ENCODE data around the gene UBE2E2. TPM values are rescaled to one million over a fixed set of nuclear protein-coding genes. Genes with fewer than 3 reads are reported as not detected.

The UBE2E2 gene
- total and polyA plus RNA-seq, 2 donors (not counting 1 experiment from before 2014, with no cell fraction given) = 16.0 to 45.0 TPM

DNA sequence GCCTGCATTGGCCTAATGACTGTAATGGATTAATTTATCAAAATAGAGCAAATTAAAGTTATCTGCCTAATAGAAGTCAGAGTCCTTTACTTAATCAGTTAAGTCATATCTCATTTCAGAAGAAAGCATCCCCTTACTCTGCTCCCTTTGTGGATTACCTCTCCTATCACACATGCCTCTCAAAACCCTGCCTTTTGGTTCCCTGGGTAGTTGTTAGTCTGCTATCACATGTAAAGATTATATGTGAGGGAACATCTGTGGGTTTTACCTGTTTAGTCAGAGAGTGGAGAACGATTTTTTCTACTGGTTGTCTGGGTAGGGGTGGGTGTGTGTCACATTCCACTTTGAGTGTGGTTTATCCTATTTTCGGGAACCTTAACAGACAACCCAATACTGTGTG, 16.4 kb downstream of the UBE2E2 start:
- peaks cover 0 to 3% of the 10 kb centered on the region in 2 experiments for H3K36me3 ChIP-seq (replicated peaks in 1 of 2; ENCODE audit: control extremely low read depth in 1 of 2, control insufficient read depth in 1 of 2, extremely low read depth in 1 of 2, insufficient read depth in 2 of 2, low read length in 1 of 2)
- H3K4me1 ChIP-seq (ENCODE audit: control insufficient read depth in 2 of 2, insufficient read depth in 2 of 2, low read length in 2 of 2) = peaks cover 27 to 32% of the 10 kb centered on the region in 2 donors
- ATAC-seq (ENCODE audit: low read depth) (no peak), DNase-seq (no peak)
- peak overlapping the region; percentile 14 for H3K9ac ChIP-seq (ENCODE audit: low read length)
- H3K27ac Mint-ChIP-seq = peak overlapping the region; percentile 23
- H4K20me1 ChIP-seq (ENCODE audit: control insufficient read depth, insufficient read depth, low read length, poor library complexity, severe bottlenecking) = no peaks in the 10 kb centered on the region
- peaks cover 92% of the 10 kb centered on the region for H3K79me2 ChIP-seq (ENCODE audit: control insufficient read depth, insufficient read depth, low read length)
- no peak overlapping the region for H3K4me3 ChIP-seq (ENCODE audit: control extremely low read depth in 1 of 5, extremely low read depth in 1 of 5, insufficient read depth in 1 of 5, low read depth in 2 of 5, low read length in 4 of 5)
- H3K27ac ChIP-seq (ENCODE audit: low read length in 2 of 2) = peak overlapping the region in 1 of 2 donors; percentile 48
- POLR2A ChIA-PET = no interaction called here
- no CpG with 5 or more reads among the region's 2 CpGs for WGBS (ENCODE audit: insufficient coverage)
- no peaks in the 10 kb centered on the region for H3K27me3 Mint-ChIP-seq
- TF ChIP-seq EZH2 (IDR thresholded peaks at IDR 0.05; ENCODE audit: borderline replicate concordance, insufficient read depth, low read depth, low read length, poor library complexity, severe bottlenecking) = no peak
- TF ChIP-seq, protein P1, sequence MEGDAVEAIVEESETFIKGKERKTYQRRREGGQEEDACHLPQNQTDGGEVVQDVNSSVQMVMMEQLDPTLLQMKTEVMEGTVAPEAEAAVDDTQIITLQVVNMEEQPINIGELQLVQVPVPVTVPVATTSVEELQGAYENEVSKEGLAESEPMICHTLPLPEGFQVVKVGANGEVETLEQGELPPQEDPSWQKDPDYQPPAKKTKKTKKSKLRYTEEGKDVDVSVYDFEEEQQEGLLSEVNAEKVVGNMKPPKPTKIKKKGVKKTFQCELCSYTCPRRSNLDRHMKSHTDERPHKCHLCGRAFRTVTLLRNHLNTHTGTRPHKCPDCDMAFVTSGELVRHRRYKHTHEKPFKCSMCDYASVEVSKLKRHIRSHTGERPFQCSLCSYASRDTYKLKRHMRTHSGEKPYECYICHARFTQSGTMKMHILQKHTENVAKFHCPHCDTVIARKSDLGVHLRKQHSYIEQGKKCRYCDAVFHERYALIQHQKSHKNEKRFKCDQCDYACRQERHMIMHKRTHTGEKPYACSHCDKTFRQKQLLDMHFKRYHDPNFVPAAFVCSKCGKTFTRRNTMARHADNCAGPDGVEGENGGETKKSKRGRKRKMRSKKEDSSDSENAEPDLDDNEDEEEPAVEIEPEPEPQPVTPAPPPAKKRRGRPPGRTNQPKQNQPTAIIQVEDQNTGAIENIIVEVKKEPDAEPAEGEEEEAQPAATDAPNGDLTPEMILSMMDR (IDR thresholded peaks at IDR 0.05) = no peak
- H3K9me3 Mint-ChIP-seq (ENCODE audit: insufficient read depth) = peaks cover 9% of the 10 kb centered on the region
- no peaks in the 10 kb centered on the region for H3K27me3 ChIP-seq (replicated peaks in 1 of 4; ENCODE audit: control extremely low read depth in 1 of 4, control insufficient read depth in 3 of 4, insufficient read depth in 4 of 4, low read length in 3 of 4)
- peak overlapping the region; percentile 26 for H3K4me2 ChIP-seq (replicated peaks; ENCODE audit: low read depth, low read length, poor library complexity, severe bottlenecking)
- H3K4me1 Mint-ChIP-seq = peaks cover 62% of the 10 kb centered on the region
- H2AFZ ChIP-seq (ENCODE audit: insufficient read depth, low read depth, low read length, poor library complexity, severe bottlenecking) = no peak overlapping the region
- peak overlapping the region; percentile 2 for H3K4me3 Mint-ChIP-seq
- H3K9me3 ChIP-seq (ENCODE audit: control extremely low read depth in 1 of 3, control insufficient read depth in 2 of 3, insufficient read depth in 1 of 3, low read length in 2 of 3) = peaks cover 0 to 8% (median 2%) of the 10 kb centered on the region in 3 donors
- intact Hi-C loops (cut with micrococcal nuclease) = loop anchor here (1.0 kb wide), 1 partner anchor 10 kb away; no protein-coding TSS in a partner anchor
- CTCF ChIA-PET = no interaction called here

DNA sequence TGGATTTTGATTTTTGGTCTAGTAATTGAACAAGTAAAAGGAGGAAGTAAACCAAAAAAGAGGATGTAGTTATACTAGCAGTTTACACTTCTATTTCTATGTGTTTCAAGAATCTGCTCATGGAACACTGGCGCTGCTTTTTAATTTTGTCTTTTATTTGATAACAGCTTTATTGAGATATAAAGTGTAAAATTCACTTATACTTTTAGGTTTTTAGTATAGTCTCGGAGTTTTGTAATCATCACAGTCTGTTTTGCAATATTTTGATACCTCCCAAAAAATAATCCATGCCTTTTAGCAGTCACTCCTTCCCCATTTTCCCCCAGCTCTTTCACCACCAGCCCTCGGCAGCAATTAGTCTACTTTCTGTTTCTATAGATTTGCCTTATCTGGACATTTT, 18.0 kb downstream of the UBE2E2 start:
- Histone ChIP-seq H3K79me2 (ENCODE audit: control insufficient read depth, insufficient read depth, low read length) (peaks cover 94% of the 10 kb centered on the region), H3K4me2 (replicated peaks; ENCODE audit: low read depth, low read length, poor library complexity, severe bottlenecking) (peak overlapping the region; percentile 67), H3K4me3 (ENCODE audit: control extremely low read depth in 1 of 5, extremely low read depth in 1 of 5, insufficient read depth in 1 of 5, low read depth in 2 of 5, low read length in 4 of 5) (peak overlapping the region; percentile 13 to 66 (median 46)), H3K4me1 (ENCODE audit: control insufficient read depth in 2 of 2, insufficient read depth in 2 of 2, low read length in 2 of 2) (peaks cover 27 to 32% of the 10 kb centered on the region in 2 donors), H3K9me3 (ENCODE audit: control extremely low read depth in 1 of 3, control insufficient read depth in 2 of 3, insufficient read depth in 1 of 3, low read length in 2 of 3) (peaks cover 0 to 8% (median 2%) of the 10 kb centered on the region in 3 donors), H3K36me3 (replicated peaks in 1 of 2; ENCODE audit: control extremely low read depth in 1 of 2, control insufficient read depth in 1 of 2, extremely low read depth in 1 of 2, insufficient read depth in 2 of 2, low read length in 1 of 2) (peaks cover 0 to 3% of the 10 kb centered on the region in 2 experiments), H3K9ac (ENCODE audit: low read length) (peak overlapping the region; percentile 59), H2AFZ (ENCODE audit: insufficient read depth, low read depth, low read length, poor library complexity, severe bottlenecking) (peak overlapping the region; percentile 0), H4K20me1 (ENCODE audit: control insufficient read depth, insufficient read depth, low read length, poor library complexity, severe bottlenecking) (no peaks in the 10 kb centered on the region), H3K27ac (ENCODE audit: low read length in 2 of 2) (peak overlapping the region; percentile 42 to 70), H3K27me3 (replicated peaks in 1 of 4; ENCODE audit: control extremely low read depth in 1 of 4, control insufficient read depth in 3 of 4, insufficient read depth in 4 of 4, low read length in 3 of 4) (no peaks in the 10 kb centered on the region)
- H3K27me3 Mint-ChIP-seq = no peaks in the 10 kb centered on the region
- peaks cover 64% of the 10 kb centered on the region for H3K4me1 Mint-ChIP-seq
- WGBS (ENCODE audit: insufficient coverage) = no CpG with 5 or more reads among the region's 3 CpGs
- peak overlapping the region; percentile 75 for H3K4me3 Mint-ChIP-seq
- peak overlapping the region; percentile 70 for H3K27ac Mint-ChIP-seq
- H3K9me3 Mint-ChIP-seq (ENCODE audit: insufficient read depth) = peaks cover 9% of the 10 kb centered on the region
- intact Hi-C loops (cut with micrococcal nuclease) = loop anchor here (5.0 kb wide), 1 partner anchor 36 kb away; no protein-coding TSS in a partner anchor
- CTCF ChIA-PET = interaction anchor here (0.5 to 0.9 kb wide), 2 partner anchors 12 to 732 kb away, joined by 3 read pairs; no protein-coding TSS in a partner anchor
- DNase-seq (peak; percentile 66), ATAC-seq (ENCODE audit: low read depth) (peak; percentile 68)
- POLR2A ChIA-PET = no interaction called here
- TF ChIP-seq EZH2 (IDR thresholded peaks at IDR 0.05; ENCODE audit: borderline replicate concordance, insufficient read depth, low read depth, low read length, poor library complexity, severe bottlenecking) = no peak
- TF ChIP-seq, protein P1 (IDR thresholded peaks at IDR 0.05) = no peak

Data from B cell (primary cell).